Temporal lobe (tissue), 2 donors: Measurements from ENCODE around the gene AFAP1L2. TPM values are rescaled to one million over a fixed set of nuclear protein-coding genes. Genes with fewer than 3 reads are reported as not detected.

Experiments used
- small RNA-seq: library from RNA; depleted of rRNA; stranded (forward); fragments of <200 nt; gene quantifications from one replicate; pipeline ENCODE3, GENCODE V24; 2014; ENCODE audit warnings: low replicate concordance
- total RNA-seq: library from RNA; depleted of rRNA; stranded (reverse); fragments of >200 nt; gene quantifications from one replicate; pipeline ENCODE4 v1.2.3, GENCODE V29; 2014

AFAP1L2 gene
- total RNA-seq, 1 donor from 2014 or later: 7.1 TPM

Small RNA genes within 50 kb of the gene (small RNA-seq; reads per million reads assigned to genes)
- gene RN7SL384P: not detected

Other genes starting within 250 kb of the AFAP1L2 start
- gene CCDC186, start 230.3 kb downstream of the AFAP1L2 start, total RNA-seq: 35.4 TPM
- 0.25 TPM for gene TDRD1, start 225.1 kb downstream of the AFAP1L2 start, total RNA-seq
- gene VWA2, start 165.2 kb downstream of the AFAP1L2 start, total RNA-seq: 2.2 TPM